SHP77 treated with DMSO at 0.1 percent for 48 hours (cell line): ENCODE results near the gene STEAP2.
"Not testable (repeated sequence)": the region's sequence is repeated elsewhere in the genome, so short reads cannot be mapped to it uniquely, and the experiment has no call there.

Source experiments
- DNase-seq: peaks from one replicate; lab custom pipeline; 2025; lab: John Stamatoyannopoulos, UW

The STEAP2 gene

DNA sequence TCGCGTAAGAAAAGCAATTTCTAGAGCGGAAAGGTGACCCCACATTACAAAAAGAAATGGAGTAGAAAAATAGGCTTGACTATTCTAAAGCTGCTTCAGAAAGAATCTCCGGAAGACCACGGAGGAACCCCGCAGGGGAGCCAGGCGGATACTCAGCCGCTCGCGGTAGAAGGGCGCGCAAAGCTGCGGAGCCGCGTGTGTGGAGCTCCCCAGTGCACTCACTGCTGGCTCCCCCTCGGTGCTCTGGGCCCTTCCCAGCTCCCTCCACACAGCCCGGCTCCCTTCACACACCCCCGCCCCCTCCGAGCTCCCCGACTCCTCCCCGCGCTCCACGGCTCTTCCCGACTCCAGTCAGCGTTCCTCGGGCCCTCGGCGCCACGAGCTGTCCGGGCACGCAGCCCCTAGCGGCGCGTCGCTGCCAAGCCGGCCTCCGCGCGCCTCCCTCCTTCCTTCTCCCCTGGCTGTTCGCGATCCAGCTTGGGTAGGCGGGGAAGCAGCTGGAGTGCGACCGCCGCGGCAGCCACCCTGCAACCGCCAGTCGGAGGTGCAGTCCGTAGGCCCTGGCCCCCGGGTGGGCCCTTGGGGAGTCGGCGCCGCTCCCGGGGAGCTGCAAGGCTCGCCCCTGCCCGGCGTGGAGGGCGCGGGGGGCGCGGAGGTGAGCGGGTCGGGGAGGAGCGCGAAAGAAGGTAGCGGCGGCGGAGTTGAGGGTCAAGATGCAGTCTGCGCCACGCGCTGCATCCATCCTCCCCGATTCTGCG, at the start of gene STEAP2:
TSS of gene STEAP2 (plus strand) at position 350 of the 758 bp plus-strand sequence. CDS start 13,343 bp downstream, outside the sequence.
- no peak for DNase-seq

- no peak for DNase-seq
Observed at GRCh38 chr7:90163534-90163933, 48.0 kb upstream of the STEAP2 start.

DNA sequence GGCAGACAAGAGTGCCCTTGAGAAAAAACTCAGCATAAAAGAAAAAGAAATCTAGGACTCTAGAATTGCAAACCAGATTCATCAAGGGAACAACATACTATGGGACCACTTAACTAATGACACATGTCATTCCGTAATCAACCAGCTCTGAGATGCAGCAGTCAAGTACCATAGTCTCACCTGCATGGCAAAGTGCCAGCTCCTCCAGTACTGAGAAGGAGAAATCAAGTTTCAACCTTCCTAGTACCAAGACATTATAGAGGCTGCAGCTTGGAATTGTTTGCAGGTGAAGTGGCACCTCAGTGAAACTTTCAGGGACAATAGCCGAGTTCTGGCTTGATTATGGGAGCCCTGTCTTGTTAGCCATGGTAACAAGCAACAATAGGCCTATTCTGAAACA, 45.8 kb upstream of the STEAP2 start:
- DNase-seq, result no peak

DNA sequence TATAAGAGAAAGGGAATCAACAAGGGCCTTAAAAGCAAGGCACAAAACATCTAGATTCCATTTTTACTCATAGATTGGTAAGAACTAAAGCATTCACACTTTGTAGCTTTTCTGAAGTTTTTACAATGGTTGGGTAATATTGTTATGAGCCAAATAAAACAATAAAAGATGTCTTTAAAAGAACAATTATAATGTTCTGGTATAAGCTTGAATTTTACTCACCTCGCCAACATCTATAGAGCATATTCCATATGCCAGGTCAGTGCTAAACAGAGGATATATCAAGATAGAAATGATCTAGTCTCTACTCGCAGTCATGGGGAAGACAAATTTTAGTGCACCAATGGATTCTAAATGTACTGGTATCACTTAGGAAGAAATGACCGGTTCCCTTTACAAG, 45.4 kb upstream of the STEAP2 start:
- DNase-seq, result no peak

- no peak for DNase-seq
Observed at GRCh38 chr7:90167361-90167760, 44.2 kb upstream of the STEAP2 start.

DNA sequence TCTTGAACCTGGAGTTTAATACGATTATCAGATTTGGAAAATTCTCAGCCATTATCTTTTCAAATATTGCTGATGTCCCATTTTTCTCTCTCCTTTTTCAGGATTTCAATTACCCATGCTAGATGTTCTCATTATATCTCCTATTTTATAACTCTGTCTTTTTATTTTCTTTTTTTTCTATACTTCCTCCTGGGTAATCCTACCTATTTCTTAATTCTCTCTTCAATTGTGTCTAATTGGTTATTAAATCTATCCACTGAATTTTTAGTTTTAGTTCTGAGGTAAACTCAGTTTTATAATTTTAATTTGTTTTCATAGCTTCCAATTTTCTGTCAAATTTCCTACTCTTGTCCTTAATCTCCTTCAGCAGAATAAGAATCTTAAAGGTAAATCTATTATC, 41.6 kb upstream of the STEAP2 start:
- DNase-seq, result no peak

DNA sequence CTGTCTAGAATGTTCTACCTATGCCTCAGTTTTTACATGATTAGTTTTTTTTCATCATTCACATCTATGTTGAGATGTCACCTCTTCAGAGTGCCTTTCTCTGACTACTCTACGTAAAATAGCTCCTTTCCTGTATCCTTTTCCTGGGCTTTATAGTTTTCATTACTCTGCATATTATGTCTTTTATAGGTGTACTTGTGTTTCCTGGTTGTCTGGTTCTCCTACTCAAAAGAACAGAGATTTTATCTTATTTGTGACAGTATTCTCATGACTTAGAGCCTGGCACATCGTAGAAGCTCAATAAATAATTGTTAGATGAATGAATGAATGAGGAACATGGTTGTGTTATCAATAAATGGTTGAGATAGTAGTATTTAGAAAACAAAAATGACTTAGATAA, 39.4 kb upstream of the STEAP2 start:
- no peak for DNase-seq

DNA sequence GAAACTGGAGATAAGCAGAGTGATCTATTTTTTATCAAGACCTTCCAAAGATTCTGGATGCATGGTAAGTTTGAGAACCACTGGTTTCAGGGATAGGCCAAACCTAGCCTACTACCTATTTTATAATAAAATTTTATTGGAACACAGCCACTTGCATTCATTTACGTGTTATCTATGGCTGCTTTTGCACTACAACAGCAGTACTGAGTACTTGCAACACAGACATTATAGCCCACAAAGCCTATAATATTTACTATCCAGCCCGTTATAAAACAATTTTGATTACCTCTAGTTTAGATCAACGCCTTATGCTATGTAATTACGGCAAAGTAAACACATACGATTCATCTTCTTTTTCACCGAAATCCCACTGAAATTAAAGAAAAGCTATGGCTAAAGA, 38.9 kb upstream of the STEAP2 start:
- DNase-seq, result no peak

DNA sequence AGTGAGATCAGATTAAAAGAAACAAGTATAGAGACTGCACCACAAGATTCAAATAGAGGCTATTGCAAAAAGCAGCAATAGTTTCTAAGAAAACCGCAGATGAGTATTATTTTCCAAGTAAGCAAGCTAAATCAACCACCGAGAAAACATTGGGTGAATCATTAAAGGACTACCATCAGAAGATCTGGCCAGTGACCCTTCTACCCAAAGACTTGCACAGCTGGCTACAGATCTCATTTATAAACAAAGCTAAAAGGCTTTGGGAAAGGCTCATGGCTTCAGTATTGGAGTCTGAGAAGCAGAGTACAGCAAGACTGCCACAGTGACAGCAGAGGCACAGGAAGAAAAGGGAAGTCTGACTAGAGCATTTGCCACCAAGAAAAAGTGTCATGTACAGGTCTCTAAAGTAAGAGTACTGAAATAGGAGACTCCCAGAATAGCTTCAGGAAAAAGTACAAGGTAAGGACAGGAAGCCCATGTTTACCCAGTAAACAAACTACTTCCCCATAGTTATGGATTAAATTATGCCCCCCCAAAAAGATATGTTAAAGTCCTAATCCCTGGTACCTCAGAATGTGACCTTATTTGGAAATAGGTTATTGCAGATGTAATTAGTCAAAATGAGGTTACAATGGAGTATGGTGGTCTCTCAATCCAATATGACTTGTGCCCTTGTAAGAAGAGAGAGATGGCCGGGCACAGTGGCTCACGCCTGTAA, 38.3 kb upstream of the STEAP2 start:
- DNase-seq, result no peak

DNA sequence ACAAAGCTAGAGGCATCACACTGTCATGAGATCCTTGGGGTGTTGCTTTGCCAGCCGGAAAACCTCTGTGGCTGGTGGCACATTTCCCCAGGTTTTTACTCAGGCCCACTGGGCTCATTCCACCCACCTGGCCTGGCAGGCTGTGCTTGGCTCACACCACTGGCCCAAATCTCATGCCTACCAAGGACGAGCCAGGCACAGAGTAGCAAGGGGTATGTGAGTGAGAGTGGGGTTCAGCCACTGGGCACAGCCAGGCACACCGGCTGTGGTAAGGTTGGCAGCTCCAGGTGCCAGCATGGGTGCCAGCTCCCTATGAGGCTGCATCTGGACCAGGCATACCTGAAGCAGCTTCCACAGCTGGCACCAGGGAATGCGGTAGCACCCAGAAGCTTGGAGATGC, 35.9 kb upstream of the STEAP2 start:
- DNase-seq, result no peak

- DNase-seq, result no peak
Observed at GRCh38 chr7:90176195-90176594, 35.3 kb upstream of the STEAP2 start.

DNA sequence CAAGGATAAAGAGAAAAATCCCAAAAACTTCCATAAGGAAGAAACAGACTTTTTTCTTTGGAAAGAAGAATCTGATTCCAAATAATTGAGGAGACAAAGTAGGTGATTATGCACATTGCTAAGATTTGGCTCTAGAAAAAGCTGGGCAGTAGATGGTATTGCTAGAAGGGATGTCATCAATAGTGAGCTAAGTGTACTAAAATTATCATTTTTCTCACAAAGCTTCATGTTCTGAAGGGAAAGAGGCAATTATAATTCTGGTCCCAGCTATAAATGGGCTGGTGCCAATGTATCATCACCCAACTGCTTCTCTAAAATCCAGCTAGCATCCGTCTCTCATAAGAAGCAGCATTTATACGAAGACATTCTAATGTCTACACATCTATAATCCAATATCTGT, 33.4 kb upstream of the STEAP2 start:
- no peak for DNase-seq

GRCh38 chr7:90178679-90179278, 32.8 kb upstream of the STEAP2 start:
- no peak for DNase-seq

- DNase-seq, result no peak
Observed at GRCh38 chr7:90180011-90180585, 31.4 kb upstream of the STEAP2 start.

- DNase-seq, result no peak
Observed at GRCh38 chr7:90180649-90181048, 30.9 kb upstream of the STEAP2 start.

DNA sequence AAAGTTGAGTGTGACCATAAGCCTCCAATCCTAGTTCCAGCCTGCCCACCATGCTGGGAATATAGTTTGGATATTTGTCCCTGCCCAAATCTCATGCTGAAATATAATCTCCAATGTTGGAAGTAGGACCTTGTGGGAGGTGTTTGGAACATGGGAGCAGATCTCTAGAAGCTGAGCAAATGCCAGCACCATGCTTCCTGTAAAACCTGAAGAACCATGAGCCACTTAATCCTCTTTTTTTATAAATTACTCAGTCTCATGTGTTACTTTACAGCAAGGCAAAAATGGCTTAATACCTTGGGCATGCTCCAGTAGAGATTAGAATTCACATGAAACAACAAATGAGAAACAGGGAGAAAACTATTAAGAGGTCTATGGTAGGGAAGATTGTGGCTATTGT, 30.1 kb upstream of the STEAP2 start:
- no peak for DNase-seq

DNA sequence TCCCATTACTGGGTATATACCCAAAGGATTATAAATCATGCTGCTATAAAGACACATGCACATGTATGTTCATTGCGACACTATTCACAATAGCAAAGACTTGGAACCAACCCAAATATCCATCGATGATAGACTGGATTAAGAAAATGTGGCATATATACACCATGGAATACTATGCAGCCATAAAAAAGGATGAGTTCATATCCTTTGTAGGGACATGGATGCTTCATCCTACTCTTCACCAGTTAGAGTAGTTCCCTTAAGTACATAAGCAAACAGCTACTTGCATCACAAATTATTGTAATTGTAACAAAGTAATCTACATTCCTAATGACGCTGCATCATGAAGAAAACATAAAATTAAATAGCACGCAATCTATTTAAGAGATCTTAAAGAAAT, 25.2 kb upstream of the STEAP2 start:
- not testable (repeated sequence) for DNase-seq

DNA sequence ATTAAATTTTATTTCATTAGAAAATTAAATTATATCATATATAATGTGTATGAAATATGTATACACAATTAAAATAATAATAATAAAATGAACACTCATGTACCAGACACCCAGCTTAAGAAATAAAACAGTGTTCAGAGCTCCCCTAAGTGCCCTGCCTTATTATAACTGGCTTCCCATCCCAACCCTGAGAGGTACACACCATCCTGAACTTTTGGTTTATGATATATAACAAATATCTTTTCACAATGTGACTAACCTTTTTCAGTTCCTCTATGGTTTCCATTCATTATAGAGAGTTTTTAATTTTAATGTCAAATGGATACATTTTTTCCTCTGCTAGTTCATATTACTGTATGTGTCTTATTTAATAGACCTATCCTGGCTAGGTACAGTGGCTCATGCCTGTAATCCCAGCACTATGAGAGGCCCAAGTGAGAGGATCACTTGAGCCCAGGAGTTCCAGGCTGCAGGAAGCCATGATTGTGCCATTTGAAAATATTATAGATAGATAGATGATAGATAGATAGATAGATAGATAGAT, 24.0 kb upstream of the STEAP2 start:
- no peak for DNase-seq

DNA sequence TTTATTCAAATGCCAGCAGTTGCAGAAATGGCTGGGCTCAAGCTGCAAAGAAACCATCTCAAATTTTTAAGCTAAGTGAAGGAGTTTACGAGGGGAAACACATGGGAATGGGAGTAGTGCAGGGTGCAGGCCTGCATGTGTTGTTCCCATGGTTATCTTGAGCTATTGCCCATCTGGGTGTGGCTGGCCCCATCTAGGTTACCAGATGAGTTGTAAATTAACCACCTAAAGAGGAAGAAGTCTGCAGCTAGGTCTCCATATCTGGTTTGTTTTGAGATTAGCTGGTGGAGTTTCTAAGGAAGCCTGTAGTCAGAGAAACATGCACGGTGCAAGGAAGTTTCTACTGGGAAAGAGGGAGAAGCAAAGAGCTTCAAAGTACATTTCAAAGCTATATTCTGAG, 23.3 kb upstream of the STEAP2 start:
- no peak for DNase-seq

DNA sequence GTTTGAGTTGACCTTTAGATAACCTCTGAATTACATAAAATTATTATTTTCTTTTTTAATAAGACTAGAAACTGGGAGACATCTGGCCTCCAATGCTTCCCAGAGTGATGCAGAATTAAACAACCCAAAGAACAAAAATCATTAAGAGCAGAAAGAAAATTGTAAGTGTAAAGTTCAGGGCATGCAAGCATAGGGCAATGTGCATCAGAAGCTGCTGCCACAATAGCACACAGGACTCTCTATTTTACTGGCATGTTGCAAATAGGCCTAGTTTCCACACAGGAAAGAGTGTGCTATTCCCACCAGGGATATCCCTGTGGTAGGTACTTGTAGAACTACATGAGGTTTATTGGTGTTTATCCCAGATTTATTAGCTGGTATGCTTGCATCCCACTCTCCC, 20.5 kb upstream of the STEAP2 start:
- no peak for DNase-seq

GRCh38 chr7:90191648-90192047, 19.9 kb upstream of the STEAP2 start:
- no peak for DNase-seq

DNA sequence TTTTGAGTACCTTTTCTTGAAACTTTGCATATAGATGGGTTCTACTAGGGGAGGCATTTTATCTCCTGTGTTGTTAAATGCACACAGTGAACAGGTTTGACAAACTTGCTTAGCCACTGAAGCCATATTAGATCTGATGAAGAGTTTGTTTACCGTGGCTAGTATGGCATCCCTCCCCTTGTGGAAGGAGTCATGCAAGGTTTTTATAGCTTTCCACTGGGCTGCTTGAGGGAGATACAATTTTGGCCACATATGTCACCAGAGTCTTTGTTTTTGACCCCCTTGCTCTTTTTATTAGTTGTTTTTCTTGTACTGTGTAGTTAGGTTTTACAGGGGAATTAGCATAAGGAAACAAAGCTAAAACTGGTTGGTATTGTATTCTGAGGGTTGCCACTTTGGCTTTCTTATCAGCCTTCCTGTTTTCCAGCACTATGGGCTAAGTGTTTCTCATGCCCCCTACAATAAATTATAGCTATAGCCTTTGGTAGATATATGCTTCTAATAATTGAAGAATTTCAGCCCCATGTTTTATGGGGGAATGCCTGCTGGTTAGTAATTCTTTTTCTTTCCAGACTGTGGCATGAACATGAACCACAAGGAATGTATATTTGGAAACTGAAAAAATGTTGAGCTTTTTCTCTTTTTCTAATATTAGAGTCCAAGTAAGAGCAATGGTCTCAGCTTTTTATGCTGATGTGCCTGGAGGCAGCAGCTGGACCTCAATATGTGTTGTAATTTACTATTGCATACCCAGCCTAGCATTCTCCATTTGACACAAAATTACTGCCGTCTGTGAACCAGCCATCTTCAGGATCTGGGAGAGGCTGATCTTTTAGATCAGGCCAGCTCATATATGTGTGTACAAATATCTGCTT, 18.4 kb upstream of the STEAP2 start:
- DNase-seq, result no peak
